Measurements from ENCODE around the gene ADRA2B.

ADRA2B gene

GRCh38 chr2:96118698-96119388, 2.5 kb upstream of the ADRA2B start:
- no peak for TF ChIP-seq MAX (IDR thresholded peaks at IDR 0.05)
- no peak for TF ChIP-seq FOXM1 (IDR thresholded peaks at IDR 0.05; ENCODE audit: borderline replicate concordance, low read depth)
- no peak for TF ChIP-seq ZBTB7A (IDR thresholded peaks at IDR 0.05; ENCODE audit: low read depth)
- TF ChIP-seq REST (IDR thresholded peaks at IDR 0.05; ENCODE audit: low read depth), result no peak
- no peak for TF ChIP-seq CREB1 (IDR thresholded peaks at IDR 0.05; ENCODE audit: low read depth)
- TF ChIP-seq TEAD4 (IDR thresholded peaks at IDR 0.05), result no peak
- no peak for TF ChIP-seq TCF12 (IDR thresholded peaks at IDR 0.05; ENCODE audit: low read depth)
- no peak for TF ChIP-seq EP300 (IDR thresholded peaks at IDR 0.05; ENCODE audit: borderline replicate concordance)
- TF ChIP-seq RAD21 (IDR thresholded peaks at IDR 0.05; ENCODE audit: low read depth), result no peak
- no peak for TF ChIP-seq YY1 (IDR thresholded peaks at IDR 0.05; ENCODE audit: low read depth)
- no peak for TF ChIP-seq USF1 (IDR thresholded peaks at IDR 0.05)
- no peak for TF ChIP-seq NFIC (IDR thresholded peaks at IDR 0.05)
- no peak for TF ChIP-seq EGR1 (IDR thresholded peaks at IDR 0.05)
- no peak for TF ChIP-seq TAF1 (IDR thresholded peaks at IDR 0.05; ENCODE audit: low read depth)
- TF ChIP-seq CEBPB (IDR thresholded peaks at IDR 0.05), result no peak

GRCh38 chr2:96117701-96118588, 1.6 kb upstream of the ADRA2B start:
- TF ChIP-seq MAX (IDR thresholded peaks at IDR 0.05) (peak; percentile 83), TEAD4 (IDR thresholded peaks at IDR 0.05) (no peak), USF1 (IDR thresholded peaks at IDR 0.05) (peak; percentile 80)

GRCh38 chr2:96116879-96117533, 635 bp upstream of the ADRA2B start:
- no peak; the same call in 1 of the 2 replicates for TF ChIP-seq MAX (IDR thresholded peaks at IDR 0.05)
- no peak for TF ChIP-seq EGR1 (IDR thresholded peaks at IDR 0.05)
- TF ChIP-seq REST (IDR thresholded peaks at IDR 0.05; ENCODE audit: low read depth), result no peak
- TF ChIP-seq CEBPB (IDR thresholded peaks at IDR 0.05), result no peak
- TF ChIP-seq YY1 (IDR thresholded peaks at IDR 0.05; ENCODE audit: low read depth), result no peak
- TF ChIP-seq NFIC (IDR thresholded peaks at IDR 0.05), result no peak
- no peak for TF ChIP-seq TEAD4 (IDR thresholded peaks at IDR 0.05)
- peak; percentile 55; the same call in 1 of the 2 replicates for TF ChIP-seq RAD21 (IDR thresholded peaks at IDR 0.05; ENCODE audit: low read depth)

- TF ChIP-seq CEBPB (IDR thresholded peaks at IDR 0.05) (no peak), TCF12 (IDR thresholded peaks at IDR 0.05; ENCODE audit: low read depth) (no peak), NFIC (IDR thresholded peaks at IDR 0.05) (no peak), REST (IDR thresholded peaks at IDR 0.05; ENCODE audit: low read depth) (no peak), MAX (IDR thresholded peaks at IDR 0.05) (no peak), ZBTB7A (IDR thresholded peaks at IDR 0.05; ENCODE audit: low read depth) (no peak), CREB1 (IDR thresholded peaks at IDR 0.05; ENCODE audit: low read depth) (no peak), YY1 (IDR thresholded peaks at IDR 0.05; ENCODE audit: low read depth) (no peak), FOXM1 (IDR thresholded peaks at IDR 0.05; ENCODE audit: borderline replicate concordance, low read depth) (no peak), TAF1 (IDR thresholded peaks at IDR 0.05; ENCODE audit: low read depth) (no peak), TEAD4 (IDR thresholded peaks at IDR 0.05) (no peak), RAD21 (IDR thresholded peaks at IDR 0.05; ENCODE audit: low read depth) (no peak), EP300 (IDR thresholded peaks at IDR 0.05; ENCODE audit: borderline replicate concordance) (no peak), USF1 (IDR thresholded peaks at IDR 0.05) (no peak), EGR1 (IDR thresholded peaks at IDR 0.05) (no peak)
Measured at GRCh38 chr2:96115631-96116423, 544 bp downstream of the ADRA2B start.
